ENCODE data around the gene COX7A2L.

COX7A2L gene

GRCh38 chr2:42386682-42387081 is 25.7 kb upstream of the COX7A2L start:
- TF ChIP-seq, protein P1, sequence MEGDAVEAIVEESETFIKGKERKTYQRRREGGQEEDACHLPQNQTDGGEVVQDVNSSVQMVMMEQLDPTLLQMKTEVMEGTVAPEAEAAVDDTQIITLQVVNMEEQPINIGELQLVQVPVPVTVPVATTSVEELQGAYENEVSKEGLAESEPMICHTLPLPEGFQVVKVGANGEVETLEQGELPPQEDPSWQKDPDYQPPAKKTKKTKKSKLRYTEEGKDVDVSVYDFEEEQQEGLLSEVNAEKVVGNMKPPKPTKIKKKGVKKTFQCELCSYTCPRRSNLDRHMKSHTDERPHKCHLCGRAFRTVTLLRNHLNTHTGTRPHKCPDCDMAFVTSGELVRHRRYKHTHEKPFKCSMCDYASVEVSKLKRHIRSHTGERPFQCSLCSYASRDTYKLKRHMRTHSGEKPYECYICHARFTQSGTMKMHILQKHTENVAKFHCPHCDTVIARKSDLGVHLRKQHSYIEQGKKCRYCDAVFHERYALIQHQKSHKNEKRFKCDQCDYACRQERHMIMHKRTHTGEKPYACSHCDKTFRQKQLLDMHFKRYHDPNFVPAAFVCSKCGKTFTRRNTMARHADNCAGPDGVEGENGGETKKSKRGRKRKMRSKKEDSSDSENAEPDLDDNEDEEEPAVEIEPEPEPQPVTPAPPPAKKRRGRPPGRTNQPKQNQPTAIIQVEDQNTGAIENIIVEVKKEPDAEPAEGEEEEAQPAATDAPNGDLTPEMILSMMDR (IDR thresholded peaks at IDR 0.05), result no peak

- TF ChIP-seq, protein P1 (IDR thresholded peaks at IDR 0.05), result no peak
Observed at GRCh38 chr2:42385225-42385624, 24.2 kb upstream of the COX7A2L start.

DNA sequence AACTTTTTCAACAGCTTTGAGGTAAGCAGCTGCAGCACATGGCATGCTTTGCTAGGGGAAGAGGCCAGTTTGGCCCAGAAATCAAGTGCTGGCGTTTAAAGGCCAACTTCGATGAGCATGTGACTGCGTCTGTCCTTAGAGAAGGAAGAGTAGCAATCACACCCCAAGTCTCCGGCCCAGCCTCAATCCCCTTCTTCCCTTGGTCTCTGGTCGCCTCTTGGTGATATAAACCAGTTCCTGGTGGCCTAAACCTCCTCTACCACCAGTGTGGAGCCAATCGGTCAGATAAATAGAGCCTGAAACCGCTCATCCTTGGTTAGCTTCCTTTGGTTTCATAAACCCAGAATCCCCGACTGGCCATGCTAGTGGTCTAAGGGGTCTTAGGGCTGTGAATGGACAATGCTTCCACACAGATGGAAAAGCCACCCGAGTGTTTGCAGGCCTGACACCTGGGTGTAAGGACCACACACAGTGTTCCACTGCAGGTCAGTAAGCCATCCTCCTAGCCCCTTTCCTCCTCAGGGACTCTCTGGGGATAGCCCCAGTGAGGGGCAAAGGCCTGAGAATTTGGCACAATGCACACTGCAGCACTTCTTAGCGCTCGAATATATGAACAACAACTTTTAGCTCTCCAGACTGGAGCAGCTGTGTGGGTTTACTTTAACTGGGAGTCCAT is 23.0 kb upstream of the COX7A2L start:
- TF ChIP-seq, protein P1 (IDR thresholded peaks at IDR 0.05), result no peak

DNA sequence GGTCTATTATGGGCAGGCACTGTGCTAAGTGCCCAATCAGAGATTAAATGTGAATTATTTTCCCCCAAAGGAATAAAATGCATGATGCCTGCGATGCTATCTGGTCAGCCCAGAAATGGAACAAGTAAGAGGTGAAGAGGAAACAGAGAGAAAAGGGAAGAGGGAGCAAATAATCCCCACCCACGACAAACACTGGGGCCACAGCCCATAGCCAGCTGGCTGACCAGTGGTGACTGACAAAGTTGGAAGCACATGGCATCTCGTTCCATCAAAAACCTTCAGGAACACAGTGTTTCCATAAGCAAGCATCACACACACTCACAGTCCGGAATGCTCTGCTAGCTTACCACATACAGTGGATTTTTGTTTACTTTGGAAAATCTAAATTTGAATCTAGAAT is 21.1 kb upstream of the COX7A2L start:
- TF ChIP-seq, protein P1 (IDR thresholded peaks at IDR 0.05), result no peak

DNA sequence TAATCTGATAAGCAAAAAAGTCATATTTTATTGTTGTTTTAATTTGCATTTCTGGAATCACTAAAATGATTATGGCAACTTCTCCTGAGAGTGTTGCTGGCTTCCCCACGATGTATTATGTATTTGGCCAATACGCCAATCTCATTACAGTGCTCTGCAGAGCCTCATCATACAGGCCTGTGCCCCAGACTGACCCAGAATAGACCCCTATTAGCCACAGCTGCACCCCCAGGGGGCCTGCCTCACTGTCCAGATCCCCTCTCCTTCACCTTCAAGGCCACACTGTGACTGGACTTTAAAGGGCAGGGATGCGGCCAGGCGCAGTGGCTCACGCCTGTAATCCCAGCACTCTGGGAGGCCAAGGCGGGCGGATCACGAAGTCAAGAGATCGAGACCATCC is 17.4 kb upstream of the COX7A2L start:
- TF ChIP-seq, protein P1 (IDR thresholded peaks at IDR 0.05), result no peak

- TF ChIP-seq, protein P1 (IDR thresholded peaks at IDR 0.05), result no peak
Observed at GRCh38 chr2:42376758-42377157, 15.7 kb upstream of the COX7A2L start.

- TF ChIP-seq, protein P1 (IDR thresholded peaks at IDR 0.05), result no peak
Observed at GRCh38 chr2:42372474-42373200, 11.6 kb upstream of the COX7A2L start.
